ENCODE data around the gene AGPAT3.

The AGPAT3 gene

GRCh38 chr21:43846430-43846829 is 18.6 kb upstream of the AGPAT3 start:
- no peak overlapping the region for H3K27ac Mint-ChIP-seq
- H3K27me3 Mint-ChIP-seq (ENCODE audit: low read depth) = no peaks in the 10 kb centered on the region
- no peak overlapping the region for H3K4me3 Mint-ChIP-seq
- peaks cover 27% of the 10 kb centered on the region for H3K9me3 Mint-ChIP-seq
- no peak for DNase-seq (ENCODE audit: low spot score)
- H3K36me3 Mint-ChIP-seq (ENCODE audit: low read depth) = peaks cover 9% of the 10 kb centered on the region
- peaks cover 20% of the 10 kb centered on the region for H3K4me1 Mint-ChIP-seq (ENCODE audit: low read depth)

GRCh38 chr21:43847301-43847700 is 17.7 kb upstream of the AGPAT3 start:
- H3K36me3 Mint-ChIP-seq (ENCODE audit: low read depth) = peaks cover 9% of the 10 kb centered on the region
- H3K27ac Mint-ChIP-seq = peak overlapping the region; percentile 36
- no peak overlapping the region for H3K4me3 Mint-ChIP-seq
- H3K4me1 Mint-ChIP-seq (ENCODE audit: low read depth) = peaks cover 20% of the 10 kb centered on the region
- peaks cover 28% of the 10 kb centered on the region for H3K9me3 Mint-ChIP-seq
- DNase-seq (ENCODE audit: low spot score) = no peak
- no peaks in the 10 kb centered on the region for H3K27me3 Mint-ChIP-seq (ENCODE audit: low read depth)

GRCh38 chr21:43848771-43849170 is 16.3 kb upstream of the AGPAT3 start:
- no peak overlapping the region for H3K4me3 Mint-ChIP-seq
- H3K27me3 Mint-ChIP-seq (ENCODE audit: low read depth) = no peaks in the 10 kb centered on the region

GRCh38 chr21:43849532-43850299 is 15.3 kb upstream of the AGPAT3 start:
- Mint-ChIP-seq H3K4me1 (ENCODE audit: low read depth) (peaks cover 21% of the 10 kb centered on the region), H3K36me3 (ENCODE audit: low read depth) (peaks cover 6% of the 10 kb centered on the region), H3K9me3 (peaks cover 21% of the 10 kb centered on the region), H3K27me3 (ENCODE audit: low read depth) (no peaks in the 10 kb centered on the region), H3K27ac (no peak overlapping the region), H3K4me3 (no peak overlapping the region)
- DNase-seq (ENCODE audit: low spot score) = no peak

More at GRCh38 chr21:43848771-43849170, 16.3 kb upstream of the AGPAT3 start:
- DNase-seq (ENCODE audit: low spot score) = no peak
- Mint-ChIP-seq H3K4me1 (ENCODE audit: low read depth) (peaks cover 16% of the 10 kb centered on the region), H3K27ac (no peak overlapping the region), H3K36me3 (ENCODE audit: low read depth) (peaks cover 8% of the 10 kb centered on the region), H3K9me3 (peaks cover 26% of the 10 kb centered on the region)

GRCh38 chr21:43850728-43851295 is 14.2 kb upstream of the AGPAT3 start:
- Mint-ChIP-seq H3K36me3 (ENCODE audit: low read depth) (peaks cover 5% of the 10 kb centered on the region), H3K4me3 (no peak overlapping the region)

GRCh38 chr21:43851593-43851992 is 13.4 kb upstream of the AGPAT3 start:
- peaks cover 20% of the 10 kb centered on the region for H3K9me3 Mint-ChIP-seq
- peaks cover 5% of the 10 kb centered on the region for H3K36me3 Mint-ChIP-seq (ENCODE audit: low read depth)
- H3K4me3 Mint-ChIP-seq = no peak overlapping the region
- DNase-seq (ENCODE audit: low spot score) = no peak
- no peaks in the 10 kb centered on the region for H3K27me3 Mint-ChIP-seq (ENCODE audit: low read depth)
- peaks cover 33% of the 10 kb centered on the region for H3K4me1 Mint-ChIP-seq (ENCODE audit: low read depth)
- H3K27ac Mint-ChIP-seq = no peak overlapping the region

More at GRCh38 chr21:43850728-43851295, 14.2 kb upstream of the AGPAT3 start:
- peaks cover 30% of the 10 kb centered on the region for H3K4me1 Mint-ChIP-seq (ENCODE audit: low read depth)
- no peak overlapping the region for H3K27ac Mint-ChIP-seq
- no peak for DNase-seq (ENCODE audit: low spot score)
- no peaks in the 10 kb centered on the region for H3K27me3 Mint-ChIP-seq (ENCODE audit: low read depth)
- peaks cover 20% of the 10 kb centered on the region for H3K9me3 Mint-ChIP-seq

- DNase-seq (ENCODE audit: low spot score) = no peak
- H3K4me1 Mint-ChIP-seq (ENCODE audit: low read depth) = peaks cover 39% of the 10 kb centered on the region
- H3K27me3 Mint-ChIP-seq (ENCODE audit: low read depth) = no peaks in the 10 kb centered on the region
- H3K4me3 Mint-ChIP-seq = peak overlapping the region; percentile 75
- peaks cover 19% of the 10 kb centered on the region for H3K9me3 Mint-ChIP-seq
- H3K36me3 Mint-ChIP-seq (ENCODE audit: low read depth) = peaks cover 5% of the 10 kb centered on the region
- H3K27ac Mint-ChIP-seq = peak overlapping the region; percentile 93
Measured at GRCh38 chr21:43853851-43854772, 10.9 kb upstream of the AGPAT3 start.

- no peaks in the 10 kb centered on the region for H3K27me3 Mint-ChIP-seq (ENCODE audit: low read depth)
- DNase-seq (ENCODE audit: low spot score) = peak; percentile 83
- peak overlapping the region; percentile 93 for H3K27ac Mint-ChIP-seq
- H3K4me3 Mint-ChIP-seq = peak overlapping the region; percentile 75
- peaks cover 10% of the 10 kb centered on the region for H3K9me3 Mint-ChIP-seq
- peaks cover 34% of the 10 kb centered on the region for H3K4me1 Mint-ChIP-seq (ENCODE audit: low read depth)
- H3K36me3 Mint-ChIP-seq (ENCODE audit: low read depth) = peaks cover 5% of the 10 kb centered on the region
Measured at GRCh38 chr21:43854773-43855633, 10.0 kb upstream of the AGPAT3 start.

GRCh38 chr21:43855955-43856354 is 9.1 kb upstream of the AGPAT3 start:
- no peak for DNase-seq (ENCODE audit: low spot score)
- peak overlapping the region; percentile 93 for H3K27ac Mint-ChIP-seq
- H3K27me3 Mint-ChIP-seq (ENCODE audit: low read depth) = no peaks in the 10 kb centered on the region
- peaks cover under 1% of the 10 kb centered on the region for H3K36me3 Mint-ChIP-seq (ENCODE audit: low read depth)
- H3K4me1 Mint-ChIP-seq (ENCODE audit: low read depth) = peaks cover 31% of the 10 kb centered on the region
- peaks cover 6% of the 10 kb centered on the region for H3K9me3 Mint-ChIP-seq
- H3K4me3 Mint-ChIP-seq = peak overlapping the region; percentile 58

- Mint-ChIP-seq H3K27me3 (ENCODE audit: low read depth) (no peaks in the 10 kb centered on the region), H3K36me3 (ENCODE audit: low read depth) (no peaks in the 10 kb centered on the region), H3K27ac (no peak overlapping the region), H3K9me3 (no peaks in the 10 kb centered on the region), H3K4me3 (no peak overlapping the region), H3K4me1 (ENCODE audit: low read depth) (peaks cover 29% of the 10 kb centered on the region)
- DNase-seq (ENCODE audit: low spot score) = no peak
Measured at GRCh38 chr21:43858806-43859648, 6.0 kb upstream of the AGPAT3 start.

GRCh38 chr21:43859747-43860214 is 5.2 kb upstream of the AGPAT3 start:
- H3K4me3 Mint-ChIP-seq = no peak overlapping the region
- peaks cover 22% of the 10 kb centered on the region for H3K4me1 Mint-ChIP-seq (ENCODE audit: low read depth)
- no peaks in the 10 kb centered on the region for H3K36me3 Mint-ChIP-seq (ENCODE audit: low read depth)
- no peaks in the 10 kb centered on the region for H3K27me3 Mint-ChIP-seq (ENCODE audit: low read depth)
- H3K9me3 Mint-ChIP-seq = no peaks in the 10 kb centered on the region
- DNase-seq (ENCODE audit: low spot score) = no peak
- H3K27ac Mint-ChIP-seq = no peak overlapping the region

GRCh38 chr21:43861706-43862105 is 3.3 kb upstream of the AGPAT3 start:
- H3K4me1 Mint-ChIP-seq (ENCODE audit: low read depth) = peaks cover 9% of the 10 kb centered on the region
- H3K27me3 Mint-ChIP-seq (ENCODE audit: low read depth) = no peaks in the 10 kb centered on the region
- H3K27ac Mint-ChIP-seq = no peak overlapping the region
- DNase-seq (ENCODE audit: low spot score) = no peak
- H3K36me3 Mint-ChIP-seq (ENCODE audit: low read depth) = peaks cover 3% of the 10 kb centered on the region
- no peak overlapping the region for H3K4me3 Mint-ChIP-seq
- no peaks in the 10 kb centered on the region for H3K9me3 Mint-ChIP-seq

Data from T-helper 2 cell treated with Interferon-gamma antibody and Interleukin-4, amounts not matched to agents 5 μg/mL and 100 μg/mL, for 36 hours (primary cell).